Esophagus muscularis mucosa (tissue), 4 donors: ENCODE results near the gene FLACC1. TPM values are rescaled to one million over a fixed set of nuclear protein-coding genes. Genes with fewer than 3 reads are reported as not detected.

ENCODE experiments used
- DNase-seq: peaks from one replicate; pipeline ENCODE4 v3.0.0-alpha.2; 2017; ENCODE audit errors: extremely low spot score
- H3K27ac ChIP-seq, 4 donors: fragments of 200-600 bp; sonication (generic); replicated peaks in 1 of 4; 1 replicate in 3 of 4; 2 replicates in 1 of 4; pipeline ENCODE4 v1.5.1; 2016 to 2019; ENCODE audit warnings: mild to moderate bottlenecking in 1 of 4
- H3K27me3 ChIP-seq, 4 donors: fragments of 200-600 bp; sonication (generic); one replicate each; pipeline versions ENCODE4 v1.5.1 to v1.6.0; 2016 to 2019
- H3K36me3 ChIP-seq, 4 donors: fragments of 200-600 bp; sonication (generic); one replicate each; pipeline ENCODE4 v1.5.1; 2016 to 2019
- H3K4me1 ChIP-seq, 4 donors: fragments of 200-600 bp; sonication (generic); one replicate each; pipeline ENCODE4 v1.5.1; 2016 to 2019
- H3K4me3 ChIP-seq, 4 donors: fragments of 200-600 bp; sonication (generic); 1 replicate in 2 of 4; 2 replicates in 2 of 4; pipeline ENCODE4 v1.5.1; 2016 to 2019; ENCODE audit warnings: mild to moderate bottlenecking in 4 of 4, moderate library complexity in 1 of 4
- H3K9me3 ChIP-seq, 4 donors: fragments of 200-600 bp; sonication (generic); 1 replicate in 3 of 4; 2 replicates in 1 of 4; pipeline ENCODE4 v1.5.1; 2016 to 2019
- EP300 ChIP-seq: sonication (generic); formaldehyde crosslinking; IDR thresholded peaks from one replicate; pipeline ENCODE4 v1.6.1; 2017; ENCODE audit warnings: antibody characterized with exemption
- POLR2A ChIP-seq: fragments of 450-650 bp; IDR thresholded peaks from one replicate; pipeline ENCODE4 v1.6.1; 2017; ENCODE audit warnings: antibody characterized with exemption, moderate library complexity, mild to moderate bottlenecking, low read depth
- POLR2AphosphoS5 ChIP-seq, 2 donors: sonication (generic); formaldehyde crosslinking; IDR thresholded peaks; one replicate each; pipeline ENCODE4 v1.6.1; 2017; ENCODE audit warnings: antibody characterized with exemption in 2 of 2
- WGBS: methylation state at CpG from one replicate; pipeline ENCODE4 v1.1.5; 2018; 5-methylcytosine and 5-hydroxymethylcytosine counted together
- intact Hi-C: fragments of 100-400 bp; cut with DNase I; formaldehyde crosslinking; loops from one replicate; pipeline ENCODE4 v1.15.1; 2023
- total RNA-seq, 4 donors: library from RNA; depleted of rRNA; stranded (reverse); fragments of >200 nt; gene quantifications; one replicate each; pipeline versions ENCODE4 v1.1.0 to v1.2.1, GENCODE V29; 2016
- TF ChIP-seq, protein P1 (sequence below), 3 experiments: fragments of 200-600 bp in 2 of 3; fragments of 450-650 bp in 1 of 3; sonication (generic) in 2 of 3; IDR thresholded peaks; one replicate each; pipeline ENCODE4 v1.5.1; 2017 to 2019; ENCODE audit warnings: antibody characterized with exemption in 3 of 3, mild to moderate bottlenecking in 2 of 3, moderate library complexity in 1 of 3

The FLACC1 gene
- total RNA-seq, 4 donors from 2014 or later, result 1.2 to 5.1 (median 4.2) TPM

DNA sequence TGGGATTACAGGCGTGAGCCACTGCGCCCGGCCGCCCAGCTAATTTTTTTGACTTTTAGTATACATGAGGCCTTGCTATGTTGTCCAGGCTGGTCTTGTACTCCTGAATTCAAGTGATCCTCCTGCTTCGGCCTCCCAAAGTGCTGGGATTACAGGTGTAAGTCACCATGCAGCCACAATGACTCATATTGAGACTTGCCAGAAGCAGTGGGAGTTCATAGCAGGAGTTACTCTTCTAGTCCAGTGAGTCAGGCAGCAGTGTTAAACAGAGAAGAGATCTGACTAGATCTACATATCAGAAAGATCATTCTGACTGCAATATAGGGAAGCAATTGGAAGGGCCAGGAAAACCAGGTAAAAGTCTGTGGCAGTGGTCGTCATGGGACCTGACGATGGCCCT lies 1.5 kb upstream of the FLACC1 start:
- Histone ChIP-seq H3K27me3 (no peaks in the 10 kb centered on the region), H3K36me3 (peaks cover 0 to 44% (median 28%) of the 10 kb centered on the region in 4 donors), H3K4me1 (peaks cover 5 to 15% (median 9%) of the 10 kb centered on the region in 4 donors), H3K9me3 (no peaks in the 10 kb centered on the region), H3K27ac (no peak overlapping the region), H3K4me3 (no peak overlapping the region)
- intact Hi-C loops, result no loop called here
- no peak for DNase-seq
- 97% methylated on average over 7 of the region's 7 CpGs for WGBS
- TF ChIP-seq, protein P1, sequence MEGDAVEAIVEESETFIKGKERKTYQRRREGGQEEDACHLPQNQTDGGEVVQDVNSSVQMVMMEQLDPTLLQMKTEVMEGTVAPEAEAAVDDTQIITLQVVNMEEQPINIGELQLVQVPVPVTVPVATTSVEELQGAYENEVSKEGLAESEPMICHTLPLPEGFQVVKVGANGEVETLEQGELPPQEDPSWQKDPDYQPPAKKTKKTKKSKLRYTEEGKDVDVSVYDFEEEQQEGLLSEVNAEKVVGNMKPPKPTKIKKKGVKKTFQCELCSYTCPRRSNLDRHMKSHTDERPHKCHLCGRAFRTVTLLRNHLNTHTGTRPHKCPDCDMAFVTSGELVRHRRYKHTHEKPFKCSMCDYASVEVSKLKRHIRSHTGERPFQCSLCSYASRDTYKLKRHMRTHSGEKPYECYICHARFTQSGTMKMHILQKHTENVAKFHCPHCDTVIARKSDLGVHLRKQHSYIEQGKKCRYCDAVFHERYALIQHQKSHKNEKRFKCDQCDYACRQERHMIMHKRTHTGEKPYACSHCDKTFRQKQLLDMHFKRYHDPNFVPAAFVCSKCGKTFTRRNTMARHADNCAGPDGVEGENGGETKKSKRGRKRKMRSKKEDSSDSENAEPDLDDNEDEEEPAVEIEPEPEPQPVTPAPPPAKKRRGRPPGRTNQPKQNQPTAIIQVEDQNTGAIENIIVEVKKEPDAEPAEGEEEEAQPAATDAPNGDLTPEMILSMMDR (IDR thresholded peaks at IDR 0.05), result no peak
- TF ChIP-seq EP300, result no peak
- TF ChIP-seq POLR2AphosphoS5 (IDR thresholded peaks at IDR 0.05), result no peak
- TF ChIP-seq POLR2A, result no peak

DNA sequence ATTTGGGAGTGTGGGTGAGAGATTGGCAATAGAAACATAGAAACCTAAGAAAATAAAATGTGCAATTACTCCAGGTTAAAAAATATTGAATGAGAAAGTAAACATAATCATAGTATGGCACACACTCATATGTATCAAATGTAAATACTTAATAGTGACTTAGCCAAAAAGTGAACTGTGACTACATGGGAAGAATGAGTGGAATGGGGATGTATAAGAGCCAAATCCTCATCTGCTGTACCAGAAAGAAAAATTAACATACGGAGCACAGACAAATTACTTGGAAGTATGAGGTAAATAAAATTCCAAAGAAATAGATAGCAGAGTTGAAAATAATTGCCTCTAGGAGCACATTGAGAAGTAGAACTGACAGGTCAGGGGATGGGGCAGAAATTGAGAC lies 4.0 kb downstream of the FLACC1 start:
- H3K36me3 ChIP-seq, result peaks cover 0 to 33% (median 17%) of the 10 kb centered on the region in 4 donors
- no peak for TF ChIP-seq POLR2AphosphoS5 (IDR thresholded peaks at IDR 0.05)
- TF ChIP-seq POLR2A, result no peak
- TF ChIP-seq EP300, result no peak
- TF ChIP-seq, protein P1 (IDR thresholded peaks at IDR 0.05), result no peak
- DNase-seq, result no peak
- H3K27me3 ChIP-seq, result no peaks in the 10 kb centered on the region
- WGBS, result 32% methylated on average over 1 of the region's 1 CpG
- intact Hi-C loops, result no loop called here
- no peaks in the 10 kb centered on the region for H3K9me3 ChIP-seq
- H3K4me3 ChIP-seq, result no peak overlapping the region
- peaks cover 5 to 27% (median 19%) of the 10 kb centered on the region in 4 donors for H3K4me1 ChIP-seq
- H3K27ac ChIP-seq, result peak overlapping the region in 2 of 4 donors; percentile 5 to 44

DNA sequence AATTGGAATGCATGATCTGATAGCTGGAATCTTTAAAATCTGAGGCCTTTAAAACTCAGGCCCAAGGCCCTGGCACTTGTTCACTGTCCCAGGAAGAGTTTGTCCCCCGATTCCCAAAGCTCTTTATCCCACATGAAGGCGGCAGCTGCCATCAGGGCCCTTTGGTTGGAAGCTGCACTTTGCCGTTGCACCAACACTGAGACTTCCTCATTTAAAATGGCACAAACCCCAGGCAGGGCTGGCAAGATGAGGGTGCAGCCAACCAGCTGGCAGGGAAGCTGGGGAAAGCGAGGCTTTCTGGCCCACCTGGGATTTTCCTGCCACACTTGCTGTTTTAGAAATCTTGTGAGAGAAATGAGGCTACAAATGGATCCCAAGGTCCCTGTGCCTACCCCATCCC lies 6.3 kb downstream of the FLACC1 start:
- no peak for DNase-seq
- 98% methylated on average over 3 of the region's 4 CpGs for WGBS
- Histone ChIP-seq H3K4me3 (no peak overlapping the region), H3K9me3 (no peaks in the 10 kb centered on the region), H3K4me1 (peaks cover 4 to 17% (median 10%) of the 10 kb centered on the region in 4 donors), H3K27ac (no peak overlapping the region), H3K27me3 (no peaks in the 10 kb centered on the region), H3K36me3 (peaks cover 4 to 50% (median 32%) of the 10 kb centered on the region in 4 donors)
- TF ChIP-seq, protein P1 (IDR thresholded peaks at IDR 0.05), result no peak
- no peak for TF ChIP-seq POLR2A
- no peak for TF ChIP-seq EP300
- TF ChIP-seq POLR2AphosphoS5 (IDR thresholded peaks at IDR 0.05), result no peak
- intact Hi-C loops, result no loop called here

DNA sequence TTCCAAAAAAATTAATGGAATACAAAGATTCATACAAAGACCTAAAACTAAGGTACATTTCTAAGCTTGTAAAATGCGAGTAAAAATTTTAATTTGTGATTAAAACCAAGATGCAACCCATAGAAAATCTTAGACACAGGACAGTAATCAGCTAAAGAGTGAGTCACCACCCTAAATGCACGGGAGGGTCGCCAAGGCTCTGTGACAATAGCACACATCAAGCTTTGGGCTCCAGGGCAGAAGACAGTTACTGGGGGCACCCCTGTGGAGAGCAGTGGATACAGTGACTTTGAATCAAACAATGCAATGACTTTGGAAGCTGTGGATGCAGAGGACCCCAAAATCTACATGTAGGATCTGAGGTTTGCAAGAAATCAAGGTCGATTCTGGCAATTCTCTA lies 7.5 kb downstream of the FLACC1 start:
- H3K4me3 ChIP-seq, result no peak overlapping the region
- peaks cover 4 to 17% (median 10%) of the 10 kb centered on the region in 4 donors for H3K4me1 ChIP-seq
- WGBS, result 81% methylated on average over 4 of the region's 4 CpGs
- DNase-seq, result no peak
- TF ChIP-seq, protein P1 (IDR thresholded peaks at IDR 0.05), result no peak
- intact Hi-C loops, result no loop called here
- H3K27me3 ChIP-seq, result no peaks in the 10 kb centered on the region
- H3K36me3 ChIP-seq, result peaks cover 9 to 53% (median 36%) of the 10 kb centered on the region in 4 donors
- no peak overlapping the region for H3K27ac ChIP-seq
- H3K9me3 ChIP-seq, result no peaks in the 10 kb centered on the region

DNA sequence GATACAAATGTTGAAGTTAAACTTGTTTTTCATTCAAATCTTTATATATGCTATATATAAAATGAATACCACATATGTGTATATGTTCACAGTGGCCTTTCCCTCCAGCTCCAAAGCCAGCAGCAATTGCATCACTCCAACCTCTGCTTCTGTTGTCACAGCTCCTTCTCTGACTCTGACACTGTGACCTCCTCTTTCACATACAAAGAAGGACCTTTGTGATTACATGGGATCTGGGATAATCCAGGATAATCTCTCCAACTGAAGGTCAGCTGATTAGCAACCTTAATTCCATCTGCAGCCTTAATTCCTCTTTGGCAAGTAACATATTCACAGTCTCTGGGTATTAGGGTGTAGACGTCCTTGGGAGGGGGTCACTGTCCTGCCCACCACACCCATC lies 8.4 kb downstream of the FLACC1 start:
- peaks cover 4 to 13% (median 10%) of the 10 kb centered on the region in 4 donors for H3K4me1 ChIP-seq
- H3K9me3 ChIP-seq, result no peaks in the 10 kb centered on the region
- no peak overlapping the region for H3K4me3 ChIP-seq
- WGBS, result 88% methylated on average over 1 of the region's 1 CpG
- no peak overlapping the region for H3K27ac ChIP-seq
- peaks cover 9 to 61% (median 43%) of the 10 kb centered on the region in 4 donors for H3K36me3 ChIP-seq
- DNase-seq, result no peak
- intact Hi-C loops, result no loop called here
- TF ChIP-seq POLR2AphosphoS5 (IDR thresholded peaks at IDR 0.05), result no peak
- TF ChIP-seq EP300, result no peak
- TF ChIP-seq POLR2A, result no peak
- TF ChIP-seq, protein P1 (IDR thresholded peaks at IDR 0.05), result no peak
- no peaks in the 10 kb centered on the region for H3K27me3 ChIP-seq
